NCI-H1092 treated with DMSO at 0.1 percent for 48 hours (cell line): ENCODE measurements around the gene ZCCHC7.
A peak's percentile ranks its signal among the peaks of the same experiment; 100 is the strongest.
"Not testable (repeated sequence)": the region's sequence is repeated elsewhere in the genome, so short reads cannot be mapped to it uniquely, and the experiment has no call there.

Experiments used
- DNase-seq: peaks from one replicate; lab custom pipeline; 2025; lab: John Stamatoyannopoulos, UW

The ZCCHC7 gene

DNA sequence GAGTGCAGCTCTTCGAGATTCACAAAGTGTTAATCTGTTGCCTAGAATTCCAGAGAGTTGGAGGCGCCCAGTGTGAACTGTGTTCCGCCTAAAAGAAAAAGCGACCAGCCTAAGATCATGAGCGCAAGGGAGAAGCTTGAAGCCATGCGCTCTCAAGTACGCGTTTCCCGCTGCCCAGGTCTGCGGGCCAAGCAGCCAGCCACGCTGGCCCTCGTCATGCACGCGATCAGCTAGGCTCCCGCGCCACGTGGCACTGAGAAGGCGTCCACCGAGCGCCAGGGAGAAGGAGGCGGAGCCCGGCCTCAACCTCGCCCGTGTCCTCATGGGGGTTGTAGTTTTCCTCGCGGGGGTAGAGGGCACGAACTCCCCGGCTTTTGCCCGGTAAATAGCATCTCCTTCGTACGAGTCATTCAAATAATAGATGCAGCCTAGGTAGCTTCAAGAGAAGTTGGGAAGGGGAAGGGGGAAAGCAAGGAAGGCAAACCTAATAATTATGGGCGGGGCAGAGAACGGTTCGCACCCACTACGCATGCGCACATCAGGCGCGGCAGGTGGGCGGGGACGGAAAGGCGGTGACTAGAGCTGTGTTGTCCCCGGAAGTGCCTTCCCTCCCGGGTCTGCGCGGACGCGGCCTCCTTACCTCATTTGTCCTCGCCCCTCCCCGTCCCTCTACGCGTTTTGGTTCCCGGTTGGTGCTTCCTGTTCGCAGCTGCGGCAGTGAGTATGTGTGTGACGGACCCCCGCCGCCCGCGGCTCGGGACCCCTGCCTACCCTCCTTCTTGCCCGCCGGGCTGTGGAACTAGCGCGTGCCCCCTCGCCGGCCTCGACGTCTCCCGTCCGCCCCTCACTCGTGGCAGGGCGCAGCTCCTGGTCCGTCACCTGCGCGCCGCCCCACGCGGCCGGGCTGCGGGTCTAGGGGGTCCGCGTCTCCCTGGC, at the start of gene ZCCHC7:
TSS of gene ZCCHC7 (plus strand) at position 668 of the 936 bp plus-strand sequence.
- DNase-seq: peak; percentile 99

DNA sequence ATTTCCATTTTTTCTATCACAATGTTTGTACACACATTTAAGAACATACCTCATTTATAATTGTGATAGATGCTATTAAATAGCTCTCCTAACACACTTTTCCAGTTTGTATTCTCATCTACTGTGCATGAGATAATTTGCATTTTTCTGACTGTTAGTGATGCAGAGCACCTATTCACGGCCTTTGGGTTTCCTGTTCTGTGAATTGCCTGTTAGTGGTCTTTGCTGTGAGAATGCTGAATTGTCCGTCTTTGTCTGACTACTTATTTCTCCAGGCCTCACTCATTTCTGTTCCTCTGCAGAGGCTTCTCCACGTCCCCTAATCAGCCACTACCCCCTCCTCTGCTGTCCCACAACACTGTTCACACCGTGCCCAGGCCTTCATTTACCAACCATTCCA, 45.6 kb upstream of the ZCCHC7 start:
- DNase-seq: not testable (repeated sequence)

DNA sequence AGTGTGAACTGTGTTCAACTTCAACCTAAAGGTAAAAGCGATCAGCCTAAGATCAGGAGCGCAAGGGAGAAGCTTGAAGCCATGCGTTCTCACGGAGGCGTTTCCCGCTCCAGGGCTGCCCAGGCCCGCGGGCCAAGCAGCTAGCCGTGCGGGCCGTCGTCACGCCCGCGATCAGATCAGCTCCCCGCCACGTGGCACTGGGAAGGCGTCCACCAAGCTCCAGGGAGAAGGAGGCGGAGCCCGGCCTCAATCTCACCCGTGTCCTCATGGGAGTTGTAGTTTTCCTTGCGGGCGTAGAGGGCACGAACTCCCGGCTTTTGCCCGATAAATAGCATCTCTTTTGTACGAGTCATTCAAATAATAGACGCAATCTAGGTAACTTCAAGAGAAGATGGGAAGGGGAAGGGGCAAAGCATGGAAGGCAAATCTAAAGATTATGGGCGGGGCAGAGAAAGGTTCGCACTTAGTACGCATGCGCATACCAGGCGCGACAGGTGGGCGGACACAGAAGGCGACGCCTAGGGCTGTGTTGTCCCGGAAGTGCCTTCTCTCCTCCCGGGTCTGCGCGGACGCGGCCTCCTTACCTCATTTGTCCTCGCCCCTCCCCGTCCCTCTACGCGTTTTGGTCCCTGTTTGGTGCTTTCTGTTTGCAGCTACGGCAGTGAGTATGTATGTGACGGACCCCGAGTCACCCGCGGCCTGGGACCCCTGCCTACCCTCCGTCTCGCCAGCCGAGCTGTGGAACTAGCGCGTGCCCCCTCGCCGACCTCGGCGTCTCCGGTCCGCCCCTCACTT, 40.8 kb upstream of the ZCCHC7 start:
- DNase-seq: peak; percentile 97

DNA sequence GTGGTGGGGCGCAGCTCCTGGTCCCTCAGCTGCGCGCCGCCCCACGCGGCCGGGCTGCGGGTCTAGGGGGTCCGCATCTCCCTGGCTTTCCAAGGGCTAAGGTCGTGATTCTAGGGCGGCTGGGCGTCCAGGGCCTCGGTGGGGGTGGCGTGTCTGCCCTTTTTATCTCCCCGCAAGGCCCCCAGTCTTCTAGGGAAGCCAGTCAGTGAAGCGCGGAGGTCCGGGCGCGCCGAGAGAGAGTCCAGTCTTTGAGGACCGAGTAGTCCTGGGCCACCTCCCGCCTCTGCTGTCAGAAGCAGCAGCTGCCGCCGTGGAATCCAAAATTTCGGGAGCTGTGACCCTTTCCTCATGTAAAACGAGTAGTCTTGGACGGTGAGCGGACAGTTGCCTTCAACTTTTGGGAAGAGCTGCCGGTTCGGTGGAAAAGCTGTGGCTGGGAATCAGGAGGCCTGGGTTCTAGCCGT, 40.2 kb upstream of the ZCCHC7 start:
- peak; percentile 38 for DNase-seq

DNA sequence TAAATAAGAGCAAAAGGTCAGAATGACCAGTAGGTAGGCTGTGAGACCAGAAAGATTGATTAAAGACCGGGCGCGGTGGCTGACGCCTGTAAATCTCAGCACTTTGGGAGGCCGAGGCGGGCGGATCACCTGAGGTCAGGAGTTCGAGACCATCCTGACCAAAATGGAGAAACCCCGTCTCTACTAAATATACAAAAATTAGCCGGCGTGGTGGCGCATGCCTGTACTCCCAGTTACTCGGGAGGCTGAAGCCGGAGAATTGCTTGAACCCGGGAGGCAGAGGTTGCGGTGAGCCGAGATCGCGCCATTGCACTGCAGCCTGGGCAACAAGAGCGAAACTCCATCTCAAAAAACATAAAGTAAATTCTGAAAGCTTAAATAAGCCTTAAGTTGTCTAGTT, 38.9 kb upstream of the ZCCHC7 start:
- not testable (repeated sequence) for DNase-seq

DNA sequence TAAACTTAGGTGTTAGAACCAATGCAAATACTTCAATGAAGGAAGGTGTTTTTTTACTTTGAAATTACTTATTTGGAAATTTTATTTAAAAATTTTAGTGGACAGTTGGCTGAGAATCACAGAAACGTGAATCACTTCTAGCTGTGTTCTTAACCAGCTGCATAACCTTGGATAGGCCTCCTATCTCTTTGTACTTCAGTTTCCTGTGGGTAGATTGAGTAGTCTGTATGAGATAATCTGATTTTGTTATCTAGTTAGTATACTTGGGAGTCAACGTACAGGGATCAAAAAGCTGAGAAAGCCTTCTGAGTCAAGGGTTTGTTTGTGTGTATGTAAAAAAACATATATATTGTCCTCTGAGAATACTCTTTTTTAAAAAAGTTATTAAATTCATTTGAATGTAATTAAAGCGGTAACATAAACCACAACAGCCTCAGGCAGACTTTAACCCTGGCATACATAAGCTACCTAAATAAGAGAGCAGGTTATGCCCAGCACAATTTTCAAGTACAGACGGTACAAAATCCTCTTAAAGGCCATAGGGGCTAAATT, 38.1 kb upstream of the ZCCHC7 start:
- DNase-seq: no peak

DNA sequence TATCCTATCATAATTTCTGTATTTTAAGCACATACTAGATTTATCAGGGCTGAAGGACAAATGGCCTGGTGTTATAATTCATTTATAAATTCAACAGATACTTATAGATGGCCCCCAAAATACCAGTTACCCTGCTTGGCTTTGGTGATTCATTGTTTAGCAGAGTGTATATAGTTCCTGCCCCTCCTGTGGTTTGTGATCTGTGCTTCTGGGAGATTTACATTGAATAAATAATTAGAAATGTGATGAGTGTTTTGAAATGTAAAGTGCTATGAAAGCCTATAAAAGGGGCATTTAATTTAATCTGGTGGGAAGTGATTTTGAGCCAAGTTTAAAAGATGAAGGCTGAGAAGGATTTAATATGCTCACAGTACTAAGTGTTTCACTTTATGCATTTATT, 36.7 kb upstream of the ZCCHC7 start:
- DNase-seq: no peak

DNA sequence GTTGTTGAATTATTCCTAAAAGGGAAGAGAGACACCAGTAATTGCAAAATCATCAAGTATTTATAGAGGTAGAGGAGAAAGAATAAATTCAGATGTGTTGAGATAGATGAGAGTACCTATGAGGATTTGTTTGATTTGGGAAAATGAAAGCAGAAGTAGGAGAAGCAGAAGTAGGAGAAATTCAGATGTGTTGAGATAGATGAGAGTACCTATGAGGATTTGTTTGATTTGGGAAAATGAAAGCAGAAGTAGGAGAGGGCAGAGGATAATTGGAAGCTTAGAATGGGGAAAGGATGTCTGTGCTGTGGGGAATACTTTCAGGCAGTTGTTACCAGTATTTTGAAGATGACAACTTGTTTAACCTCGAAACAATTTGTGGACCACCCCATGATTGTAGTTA, 35.1 kb upstream of the ZCCHC7 start:
- DNase-seq: peak; percentile 12

DNA sequence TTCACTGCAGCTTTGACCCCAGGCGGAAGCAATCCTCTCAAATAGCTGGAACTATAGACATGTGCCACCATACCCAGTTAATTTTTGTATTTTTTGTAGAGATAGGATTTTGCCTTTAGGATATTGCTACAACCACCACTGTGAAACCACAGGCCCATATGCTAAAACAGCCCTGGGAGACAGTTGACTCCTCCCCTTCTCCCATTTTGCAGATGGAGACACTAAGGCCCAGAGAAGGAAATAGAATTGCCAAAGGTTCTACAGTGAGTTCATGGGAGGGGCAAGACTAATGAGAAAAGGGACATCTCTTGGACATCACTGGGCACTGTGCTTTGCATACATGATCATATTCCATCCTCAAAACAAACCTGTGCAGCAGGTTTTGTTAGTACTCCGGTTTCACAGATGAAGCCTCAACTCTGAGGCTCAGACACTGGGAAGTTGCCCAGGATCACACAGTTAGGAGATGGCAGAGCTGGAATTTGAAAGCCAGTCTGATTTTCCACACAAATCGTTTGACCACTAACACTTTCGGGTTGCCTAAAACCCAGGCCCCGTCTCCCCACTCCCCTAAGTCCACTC, 27.6 kb upstream of the ZCCHC7 start:
- DNase-seq: not testable (repeated sequence)

DNA sequence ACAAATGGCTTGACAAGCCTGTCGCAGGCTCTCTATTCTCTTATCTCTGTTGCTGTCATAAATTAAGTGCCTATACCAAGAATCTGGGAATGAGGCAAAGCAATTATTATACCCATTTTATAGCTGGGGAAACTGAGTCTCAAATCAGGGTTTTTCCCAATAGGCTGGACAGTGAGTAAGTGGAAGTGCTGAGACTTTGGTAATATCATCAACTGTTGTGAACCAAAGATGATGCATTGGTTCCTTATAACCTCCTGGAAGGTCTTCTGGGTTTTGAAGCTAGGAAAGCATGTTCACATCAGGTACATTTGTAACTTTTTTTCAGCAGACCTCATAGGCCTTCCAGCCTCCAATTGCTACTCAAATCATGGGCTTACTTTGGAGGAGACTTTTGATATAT, 25.6 kb upstream of the ZCCHC7 start:
- DNase-seq: no peak

DNA sequence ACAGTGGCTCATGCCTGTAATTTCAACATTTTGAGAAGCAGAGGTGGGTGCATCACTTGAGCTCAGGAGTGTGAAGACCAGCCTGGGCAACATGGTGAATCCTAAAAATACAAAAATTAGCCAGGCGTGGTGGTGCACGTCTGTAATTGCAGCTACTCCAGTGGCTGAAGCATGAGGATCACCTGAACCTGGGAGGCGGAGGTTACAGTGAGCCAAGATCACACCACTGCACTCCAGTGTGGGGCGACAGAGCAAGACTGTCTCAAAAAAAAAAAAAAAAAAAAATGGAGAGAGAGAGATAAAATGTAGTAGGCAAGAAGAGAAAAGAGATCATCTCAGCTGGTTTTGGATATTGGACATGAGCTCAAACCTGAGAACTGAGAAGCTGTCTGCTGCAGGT, 23.7 kb upstream of the ZCCHC7 start:
- no peak for DNase-seq

DNA sequence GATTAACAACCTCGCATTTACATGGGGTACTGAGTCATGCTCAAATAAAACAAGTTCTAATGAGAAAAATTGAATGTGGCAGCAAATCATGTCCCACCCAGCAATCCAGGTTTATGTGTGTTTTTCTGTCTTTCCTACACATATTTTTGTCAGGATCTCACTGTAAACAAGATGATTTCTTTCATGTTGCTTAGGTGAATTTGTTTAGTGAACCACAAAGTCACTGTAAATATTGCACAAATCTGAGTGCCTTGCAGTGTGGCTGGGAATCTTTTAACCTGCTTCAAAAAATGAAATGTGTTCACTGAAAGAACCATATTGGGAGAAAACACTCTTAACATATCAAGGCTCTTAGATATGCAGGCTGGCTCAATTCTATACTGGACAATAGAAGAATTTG, 23.1 kb upstream of the ZCCHC7 start:
- no peak for DNase-seq

DNA sequence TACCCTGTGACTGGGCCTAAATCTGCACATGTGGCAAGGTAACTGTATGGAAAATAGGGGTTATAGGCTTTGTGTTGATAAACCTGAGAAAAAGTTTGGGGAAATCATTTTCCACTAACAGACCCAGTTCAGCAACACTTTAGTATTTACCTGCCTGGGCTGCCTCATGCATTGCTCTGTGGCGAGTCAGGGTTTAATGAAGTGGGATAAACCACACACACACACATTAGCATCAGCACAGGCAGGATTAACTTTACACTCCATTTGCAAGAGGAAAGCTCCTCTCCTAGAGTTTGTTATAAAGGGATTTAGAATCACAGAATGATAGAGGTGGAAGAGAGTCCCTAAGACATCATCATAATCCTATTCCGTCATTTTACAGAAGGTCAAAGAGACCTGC, 20.0 kb upstream of the ZCCHC7 start:
- no peak for DNase-seq

DNA sequence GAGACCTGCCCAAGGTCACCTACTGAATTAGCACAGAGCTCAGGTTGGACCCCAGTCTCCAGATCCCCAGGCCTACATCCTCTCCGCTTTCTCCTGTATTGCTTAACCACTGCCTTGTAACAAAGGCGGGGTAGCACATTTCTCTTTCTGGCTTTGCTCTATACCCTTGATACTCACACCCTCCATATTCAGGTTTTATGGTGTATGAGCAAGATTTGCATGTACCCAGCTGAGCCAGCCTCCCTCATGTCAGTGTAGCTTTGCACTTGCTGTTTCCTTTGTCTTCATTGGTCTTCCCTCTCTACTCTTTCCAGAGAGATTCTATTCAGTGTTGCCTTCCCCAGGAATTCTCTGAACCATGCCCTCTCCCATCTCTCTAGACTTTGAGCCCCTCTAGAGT, 19.6 kb upstream of the ZCCHC7 start:
- no peak for DNase-seq

DNA sequence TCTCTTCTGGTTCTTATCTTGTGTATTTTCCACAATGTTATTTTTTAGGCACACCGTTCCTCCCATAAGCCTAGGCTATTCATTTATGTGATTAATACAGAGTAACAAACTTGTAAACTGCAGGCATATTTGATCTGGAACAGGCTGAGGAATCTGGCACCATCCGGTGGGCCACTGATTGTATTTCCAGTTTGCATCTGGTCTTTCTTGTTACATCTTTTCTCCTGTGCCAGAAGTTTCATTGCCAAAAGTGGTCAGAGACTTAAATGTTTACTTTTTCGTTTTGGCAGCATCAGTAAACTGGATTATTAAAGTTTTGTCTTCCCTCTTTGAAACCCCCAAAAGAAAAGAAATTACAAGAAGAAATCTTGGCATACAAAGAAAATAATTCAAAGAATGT, 17.9 kb upstream of the ZCCHC7 start:
- no peak for DNase-seq

DNA sequence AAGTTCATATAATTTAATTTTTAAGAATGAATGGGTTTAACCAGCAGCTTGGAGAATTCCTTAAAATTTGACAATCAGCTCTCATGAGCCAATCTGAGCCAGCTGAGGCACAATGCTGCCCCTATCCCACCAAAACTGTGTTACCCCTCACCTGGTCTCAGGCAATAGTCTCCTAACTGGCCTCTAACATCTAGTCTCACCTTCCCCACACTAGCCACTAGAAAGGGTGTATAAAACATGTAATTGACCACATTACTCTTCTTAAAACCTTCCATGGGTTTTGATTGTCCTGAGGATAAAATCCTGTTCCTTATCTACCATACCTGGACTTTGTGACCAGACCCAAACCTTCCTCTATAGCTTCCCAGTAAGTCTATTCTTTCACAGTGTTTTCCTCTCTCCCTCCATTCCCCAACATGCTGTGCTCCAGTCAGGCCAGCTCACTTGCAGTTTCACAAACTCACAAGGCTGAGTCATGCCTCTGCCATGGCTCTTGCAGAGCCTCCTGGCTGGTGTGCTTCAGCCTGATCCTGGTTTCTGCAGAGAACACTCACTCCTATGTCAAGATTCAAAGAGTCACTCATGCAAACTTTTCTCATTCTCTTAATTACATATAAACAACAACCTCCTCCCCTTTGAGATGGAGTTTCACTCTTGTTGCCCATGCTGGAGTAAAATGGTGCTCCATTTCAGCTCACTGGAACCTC, 16.0 kb upstream of the ZCCHC7 start:
- no peak for DNase-seq

DNA sequence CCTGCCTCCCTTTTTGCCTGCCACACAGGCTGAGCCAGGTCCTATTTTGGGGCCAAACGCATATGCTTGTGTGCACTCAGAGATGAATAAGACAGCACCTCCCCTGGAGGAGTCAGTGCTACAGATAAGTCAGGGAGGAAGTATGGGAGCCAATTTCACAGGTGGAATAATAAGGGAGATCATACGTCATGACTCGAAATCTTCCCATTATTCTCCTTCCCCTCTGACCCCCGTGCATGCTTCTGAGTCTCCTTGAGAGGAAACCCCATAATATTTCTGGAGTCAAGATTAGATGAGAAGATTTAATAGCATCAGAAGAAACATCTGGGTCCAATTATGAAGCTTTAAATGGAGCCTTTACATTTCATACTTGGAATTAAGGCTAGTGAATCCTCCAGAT, 15.1 kb upstream of the ZCCHC7 start:
- no peak for DNase-seq

DNA sequence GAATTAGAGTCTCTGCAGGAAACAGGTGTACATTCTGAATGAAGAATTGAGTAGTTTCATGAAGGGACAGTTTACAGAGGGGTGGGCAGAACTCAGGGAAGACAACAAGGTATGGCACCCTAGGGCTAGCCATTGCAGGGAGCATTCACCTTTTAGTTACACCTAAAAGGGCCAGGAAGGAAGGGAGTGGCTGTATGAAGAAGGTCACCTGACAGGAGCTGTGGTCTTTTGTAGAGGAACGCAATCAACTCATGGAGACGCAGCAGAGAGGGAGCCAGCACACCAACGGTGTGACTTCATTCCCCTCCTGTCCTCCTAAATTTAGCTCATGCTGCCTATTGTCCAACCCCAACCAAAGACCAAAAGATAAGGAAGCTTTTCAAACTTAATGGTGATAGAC, 12.7 kb upstream of the ZCCHC7 start:
- no peak for DNase-seq

DNA sequence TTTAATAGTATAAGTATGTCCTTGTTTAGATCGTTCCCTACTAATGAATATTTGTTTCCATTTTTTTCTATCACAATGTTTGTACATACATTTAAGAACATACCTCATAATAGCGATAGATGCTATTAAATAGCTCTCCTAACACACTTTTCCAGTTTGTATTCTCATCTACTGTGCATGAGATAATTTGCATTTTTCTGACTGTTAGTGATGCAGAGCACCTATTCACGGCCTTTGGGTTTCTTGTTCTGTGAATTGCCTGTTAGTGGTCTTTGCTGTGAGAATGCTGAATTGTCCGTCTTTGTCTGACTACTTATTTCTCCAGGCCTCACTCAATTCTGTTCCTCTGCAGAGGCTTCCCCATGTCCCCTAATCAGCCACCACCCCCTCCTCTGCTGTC, 5.9 kb upstream of the ZCCHC7 start:
- not testable (repeated sequence) for DNase-seq

DNA sequence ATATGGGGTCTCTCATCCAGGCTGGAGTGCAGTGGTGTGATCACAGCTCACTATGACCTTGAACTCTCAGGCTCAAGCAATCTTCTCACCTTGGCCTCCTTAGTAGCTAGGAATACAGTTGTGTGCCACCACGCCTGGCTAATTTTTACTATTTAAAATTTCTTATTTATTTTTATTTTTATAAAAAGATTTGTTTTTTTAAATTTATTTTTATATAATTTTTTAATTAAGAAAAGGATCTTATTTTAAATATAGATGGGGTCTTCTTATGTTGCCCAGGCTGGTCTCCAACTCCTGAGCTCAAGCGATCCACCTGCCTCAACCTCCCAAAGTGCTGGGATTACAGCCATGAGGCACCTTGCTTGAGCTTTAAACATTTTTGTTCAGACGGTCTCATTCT, 2.4 kb upstream of the ZCCHC7 start:
- DNase-seq: no peak

DNA sequence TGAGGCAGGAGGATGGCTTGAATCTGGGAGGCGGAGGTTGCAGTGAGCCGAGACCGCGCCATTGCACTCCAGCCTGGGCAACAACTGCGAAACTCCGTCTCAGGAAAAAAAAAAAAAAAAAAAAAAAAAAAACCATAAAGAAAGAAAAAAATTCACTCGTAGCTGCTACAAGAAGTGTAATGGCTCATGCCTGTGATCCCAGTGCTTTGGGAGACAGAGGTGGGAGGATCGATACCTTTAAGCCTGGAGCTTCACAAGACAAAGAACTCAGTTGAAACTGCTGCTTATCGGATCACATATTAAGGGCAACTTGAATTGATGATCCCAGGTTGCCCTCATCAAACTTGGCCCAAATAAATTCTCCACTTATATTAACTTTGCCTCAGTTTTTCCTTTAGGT, 1.0 kb upstream of the ZCCHC7 start:
- DNase-seq: no peak

DNA sequence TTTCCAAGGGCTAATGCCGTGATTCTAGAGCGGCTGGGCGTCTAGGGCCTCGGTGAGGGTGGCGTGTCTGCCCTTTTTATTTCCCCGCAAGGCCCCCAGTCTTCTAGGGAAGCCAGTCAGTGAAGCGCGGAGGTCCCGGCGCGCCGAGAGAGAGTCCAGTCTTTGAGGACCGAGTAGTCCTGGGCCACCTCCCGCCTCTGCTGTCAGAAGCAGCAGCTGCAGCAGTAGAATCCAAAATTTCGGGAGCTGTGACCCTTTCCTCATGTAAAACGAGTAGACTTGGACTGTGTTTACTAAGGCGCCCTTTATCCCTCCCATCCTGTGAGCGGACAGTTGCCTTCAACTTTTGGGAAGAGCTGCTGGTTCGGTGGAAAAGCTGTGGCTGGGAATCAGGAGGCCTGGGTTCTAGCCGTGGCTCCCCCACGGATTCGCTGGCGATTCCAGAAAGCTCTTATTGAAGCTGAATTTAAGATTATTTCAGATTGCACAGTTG, 515 bp downstream of the ZCCHC7 start:
- not testable (repeated sequence) for DNase-seq
